HepG2 (cell line): ENCODE measurements around the gene KLK7.

Source experiments
- FOSL1 ChIP-seq: sonication (generic); formaldehyde crosslinking; IDR thresholded peaks from 2 replicates; pipeline ENCODE4 v1.9.0; 2021; ENCODE audit warnings: missing genetic modification reagents, borderline replicate concordance
- FOXM1 ChIP-seq: sonication (generic); formaldehyde crosslinking; IDR thresholded peaks from 2 replicates; pipeline ENCODE4 v1.5.0; 2020; ENCODE audit warnings: missing genetic modification reagents
- GABPA ChIP-seq, 2 experiments: IDR thresholded peaks; 2 replicates each; pipeline ENCODE4 v1.6.1; 2011 to 2016; ENCODE audit warnings: low read depth in 2 of 2, low read length in 1 of 2, missing biosample characterization in 1 of 2, missing genetic modification characterization in 1 of 2
- PCBP2 ChIP-seq: fragments of 200-400 bp; formaldehyde crosslinking; optimal IDR thresholded peaks from 2 replicates; pipeline ENCODE3; 2018; ENCODE audit warnings: low read length, low read depth; ENCODE audit not compliant: poor library complexity, severe bottlenecking
- POLR2A ChIP-seq, 2 experiments: IDR thresholded peaks; 2 replicates each; pipeline ENCODE4 v1.6.1; 2011; ENCODE audit warnings: low read depth in 2 of 2, low read length in 2 of 2, mild to moderate bottlenecking in 1 of 2, moderate library complexity in 1 of 2; ENCODE audit not compliant: insufficient read depth in 1 of 2
- POLR2AphosphoS5 ChIP-seq: IDR thresholded peaks from 2 replicates; pipeline ENCODE4 v1.6.1; 2012; ENCODE audit warnings: low read depth, low read length
- RFX5 ChIP-seq: IDR thresholded peaks from 2 replicates; pipeline ENCODE4 v1.6.1; 2011; ENCODE audit warnings: low read depth, low read length, improper control_type of control experiment
- ZNF30 ChIP-seq: sonication (generic); formaldehyde crosslinking; IDR thresholded peaks from 2 replicates; pipeline ENCODE4 v1.5.0; 2020; ENCODE audit warnings: mild to moderate bottlenecking, missing genetic modification reagents
- ZNF589 ChIP-seq: sonication (generic); formaldehyde crosslinking; conservative IDR thresholded peaks from 2 replicates; pipeline ENCODE4 v1.8.0; 2022; ENCODE audit warnings: mild to moderate bottlenecking, moderate library complexity, missing genetic modification reagents
- TF ChIP-seq, protein P1 (sequence below): sonication (generic); formaldehyde crosslinking; IDR thresholded peaks from 2 replicates; pipeline ENCODE4 v1.5.0; 2020; ENCODE audit warnings: mild to moderate bottlenecking, missing genetic modification reagents, moderate library complexity
- TF ChIP-seq, protein P2 (sequence below): sonication (generic); formaldehyde crosslinking; IDR thresholded peaks from 2 replicates; pipeline ENCODE4 v1.4.0; 2020; ENCODE audit warnings: mild to moderate bottlenecking, missing genetic modification reagents
- TF ChIP-seq, protein P3 (sequence below): sonication (generic); formaldehyde crosslinking; IDR thresholded peaks from 2 replicates; pipeline ENCODE4 v1.4.0; 2020; ENCODE audit warnings: missing genetic modification reagents, borderline replicate concordance

DNA sequence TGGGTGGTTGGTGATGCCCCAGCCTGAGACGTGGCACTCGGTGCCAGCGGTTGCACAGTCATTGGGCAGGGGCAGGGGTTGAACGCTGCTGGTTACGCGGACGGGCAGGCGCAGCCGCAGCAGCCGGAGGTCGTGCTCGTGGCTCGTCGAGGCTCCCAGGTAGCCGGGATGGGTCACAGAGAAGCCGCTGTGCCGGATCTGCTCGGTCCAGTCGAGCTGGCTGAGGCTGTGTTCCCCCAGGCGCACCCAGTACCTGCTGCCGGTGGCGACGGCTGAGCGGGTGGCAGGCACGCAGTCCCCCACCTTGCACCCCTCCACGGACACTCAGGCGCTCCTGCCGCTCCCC, 48.1 kb upstream of the KLK7 start:
- TF ChIP-seq PCBP2 (no peak), GABPA (IDR thresholded peaks at IDR 0.05; ENCODE audit: low read depth, low read length) (no peak), GABPA (CRISPR knock-in tag; IDR thresholded peaks at IDR 0.05; ENCODE audit: low read depth) (no peak), ZNF30 (CRISPR knock-in tag) (no peak), FOSL1 (CRISPR knock-in tag) (no peak), POLR2AphosphoS5 (no peak), FOXM1 (CRISPR knock-in tag) (no peak), POLR2A (IDR thresholded peaks at IDR 0.05; ENCODE audit: insufficient read depth in 1 of 2, low read depth in 2 of 2, low read length in 2 of 2) (no peak), RFX5 (no peak), ZNF589 (CRISPR knock-in tag) (no peak)
- TF ChIP-seq, protein P1, sequence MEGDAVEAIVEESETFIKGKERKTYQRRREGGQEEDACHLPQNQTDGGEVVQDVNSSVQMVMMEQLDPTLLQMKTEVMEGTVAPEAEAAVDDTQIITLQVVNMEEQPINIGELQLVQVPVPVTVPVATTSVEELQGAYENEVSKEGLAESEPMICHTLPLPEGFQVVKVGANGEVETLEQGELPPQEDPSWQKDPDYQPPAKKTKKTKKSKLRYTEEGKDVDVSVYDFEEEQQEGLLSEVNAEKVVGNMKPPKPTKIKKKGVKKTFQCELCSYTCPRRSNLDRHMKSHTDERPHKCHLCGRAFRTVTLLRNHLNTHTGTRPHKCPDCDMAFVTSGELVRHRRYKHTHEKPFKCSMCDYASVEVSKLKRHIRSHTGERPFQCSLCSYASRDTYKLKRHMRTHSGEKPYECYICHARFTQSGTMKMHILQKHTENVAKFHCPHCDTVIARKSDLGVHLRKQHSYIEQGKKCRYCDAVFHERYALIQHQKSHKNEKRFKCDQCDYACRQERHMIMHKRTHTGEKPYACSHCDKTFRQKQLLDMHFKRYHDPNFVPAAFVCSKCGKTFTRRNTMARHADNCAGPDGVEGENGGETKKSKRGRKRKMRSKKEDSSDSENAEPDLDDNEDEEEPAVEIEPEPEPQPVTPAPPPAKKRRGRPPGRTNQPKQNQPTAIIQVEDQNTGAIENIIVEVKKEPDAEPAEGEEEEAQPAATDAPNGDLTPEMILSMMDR: no peak
- TF ChIP-seq, protein P2, sequence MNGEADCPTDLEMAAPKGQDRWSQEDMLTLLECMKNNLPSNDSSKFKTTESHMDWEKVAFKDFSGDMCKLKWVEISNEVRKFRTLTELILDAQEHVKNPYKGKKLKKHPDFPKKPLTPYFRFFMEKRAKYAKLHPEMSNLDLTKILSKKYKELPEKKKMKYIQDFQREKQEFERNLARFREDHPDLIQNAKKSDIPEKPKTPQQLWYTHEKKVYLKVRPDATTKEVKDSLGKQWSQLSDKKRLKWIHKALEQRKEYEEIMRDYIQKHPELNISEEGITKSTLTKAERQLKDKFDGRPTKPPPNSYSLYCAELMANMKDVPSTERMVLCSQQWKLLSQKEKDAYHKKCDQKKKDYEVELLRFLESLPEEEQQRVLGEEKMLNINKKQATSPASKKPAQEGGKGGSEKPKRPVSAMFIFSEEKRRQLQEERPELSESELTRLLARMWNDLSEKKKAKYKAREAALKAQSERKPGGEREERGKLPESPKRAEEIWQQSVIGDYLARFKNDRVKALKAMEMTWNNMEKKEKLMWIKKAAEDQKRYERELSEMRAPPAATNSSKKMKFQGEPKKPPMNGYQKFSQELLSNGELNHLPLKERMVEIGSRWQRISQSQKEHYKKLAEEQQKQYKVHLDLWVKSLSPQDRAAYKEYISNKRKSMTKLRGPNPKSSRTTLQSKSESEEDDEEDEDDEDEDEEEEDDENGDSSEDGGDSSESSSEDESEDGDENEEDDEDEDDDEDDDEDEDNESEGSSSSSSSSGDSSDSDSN (CRISPR knock-in tag): no peak
- TF ChIP-seq, protein P3, sequence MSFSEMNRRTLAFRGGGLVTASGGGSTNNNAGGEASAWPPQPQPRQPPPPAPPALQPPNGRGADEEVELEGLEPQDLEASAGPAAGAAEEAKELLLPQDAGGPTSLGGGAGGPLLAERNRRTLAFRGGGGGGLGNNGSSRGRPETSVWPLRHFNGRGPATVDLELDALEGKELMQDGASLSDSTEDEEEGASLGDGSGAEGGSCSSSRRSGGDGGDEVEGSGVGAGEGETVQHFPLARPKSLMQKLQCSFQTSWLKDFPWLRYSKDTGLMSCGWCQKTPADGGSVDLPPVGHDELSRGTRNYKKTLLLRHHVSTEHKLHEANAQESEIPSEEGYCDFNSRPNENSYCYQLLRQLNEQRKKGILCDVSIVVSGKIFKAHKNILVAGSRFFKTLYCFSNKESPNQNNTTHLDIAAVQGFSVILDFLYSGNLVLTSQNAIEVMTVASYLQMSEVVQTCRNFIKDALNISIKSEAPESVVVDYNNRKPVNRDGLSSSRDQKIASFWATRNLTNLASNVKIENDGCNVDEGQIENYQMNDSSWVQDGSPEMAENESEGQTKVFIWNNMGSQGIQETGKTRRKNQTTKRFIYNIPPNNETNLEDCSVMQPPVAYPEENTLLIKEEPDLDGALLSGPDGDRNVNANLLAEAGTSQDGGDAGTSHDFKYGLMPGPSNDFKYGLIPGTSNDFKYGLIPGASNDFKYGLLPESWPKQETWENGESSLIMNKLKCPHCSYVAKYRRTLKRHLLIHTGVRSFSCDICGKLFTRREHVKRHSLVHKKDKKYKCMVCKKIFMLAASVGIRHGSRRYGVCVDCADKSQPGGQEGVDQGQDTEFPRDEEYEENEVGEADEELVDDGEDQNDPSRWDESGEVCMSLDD (CRISPR knock-in tag): no peak
